Measurements from ENCODE around the gene OR4P4.

OR4P4 gene

GRCh38 chr11:55634813-55635212, at the start of gene OR4P4:
Gene OR4P4 (plus strand): TSS chr11:55635113.
- DNase-seq (ENCODE audit: low spot score in 2 of 2) (no peak), ATAC-seq (no peak)
- Mint-ChIP-seq H3K4me1 (no peaks in the 10 kb centered on the region), H3K9me3 (peaks cover 16% of the 10 kb centered on the region), H3K27ac (no peak within 1 kb of the TSS), H3K4me3 (no peak within 1 kb of the TSS), H3K36me3 (no peaks in the 10 kb centered on the region)

- Mint-ChIP-seq H3K4me3 (no peak within 1 kb of the TSS), H3K9me3 (peaks cover 18% of the 10 kb centered on the region), H3K27ac (no peak within 1 kb of the TSS), H3K4me1 (no peaks in the 10 kb centered on the region), H3K36me3 (no peaks in the 10 kb centered on the region)
- DNase-seq (ENCODE audit: low spot score in 2 of 2) (no peak), ATAC-seq (no peak)
Measured at GRCh38 chr11:55607545-55607944, 27.4 kb upstream of the OR4P4 start, which contains the start of gene OR4C11. Gene OR4C11 (minus strand): TSS chr11:55607645. CDS start chr11:55604373, 3,272 bp downstream.

DNA sequence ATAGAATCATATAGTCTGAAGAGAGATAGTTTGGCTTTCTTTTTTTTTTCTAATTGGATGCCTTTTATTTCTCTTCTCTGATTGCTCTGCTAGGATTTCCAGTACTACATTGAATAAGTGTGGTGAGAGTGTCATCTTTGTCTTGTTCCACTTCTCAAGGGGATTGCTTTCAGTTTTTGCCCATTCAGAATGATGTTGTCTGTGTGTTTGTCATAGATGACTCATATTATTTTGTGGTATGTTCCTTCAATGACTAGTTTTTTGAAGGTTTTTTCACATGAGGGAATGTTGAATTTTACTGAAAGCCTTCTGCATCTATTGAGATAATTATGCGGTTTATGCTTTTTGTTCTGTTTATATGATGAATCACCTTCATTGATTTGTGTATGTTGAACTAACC, 10.4 kb upstream of the OR4P4 start:
- ATAC-seq = no peak
- peaks cover 29% of the 10 kb centered on the region for H3K9me3 Mint-ChIP-seq

DNA sequence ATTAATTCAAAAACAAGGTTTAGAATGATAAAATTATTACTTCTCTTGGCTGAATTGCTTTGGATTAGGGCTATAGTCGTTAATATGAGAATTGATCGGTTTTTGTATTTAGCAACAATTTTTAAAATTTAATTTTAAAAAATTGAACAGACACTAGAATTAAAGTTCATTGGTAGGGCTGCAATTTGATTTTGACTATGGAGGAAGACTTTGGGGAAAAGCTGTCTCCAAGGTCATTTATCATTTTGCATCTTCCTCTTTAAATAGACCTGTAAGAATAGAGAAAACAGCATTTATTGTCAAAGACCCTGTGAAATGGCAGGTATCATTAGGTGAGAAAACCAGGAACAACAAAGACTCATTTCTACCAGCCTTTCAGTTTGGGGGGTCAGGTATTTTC, 13.1 kb downstream of the OR4P4 start, which contains the start of gene OR4S2:
Gene OR4S2, plus strand, starts transcription at position 301 of the 400 bp plus-strand sequence. CDS start 2,577 bp downstream, outside the sequence.
- no peak for ATAC-seq
- H3K4me1 Mint-ChIP-seq = no peaks in the 10 kb centered on the region
- H3K27ac Mint-ChIP-seq = no peak within 1 kb of the TSS
- H3K36me3 Mint-ChIP-seq = no peaks in the 10 kb centered on the region
- no peak for DNase-seq (ENCODE audit: low spot score in 2 of 2)
- H3K9me3 Mint-ChIP-seq = peaks cover 14% of the 10 kb centered on the region
- no peak within 1 kb of the TSS for H3K4me3 Mint-ChIP-seq

More for the DNA sequence above, 10.4 kb upstream of the OR4P4 start:
- Mint-ChIP-seq H3K4me3 (no peak overlapping the region), H3K4me1 (no peaks in the 10 kb centered on the region), H3K27ac (no peak overlapping the region), H3K36me3 (no peaks in the 10 kb centered on the region)
- no peak for DNase-seq (ENCODE audit: low spot score in 2 of 2)

GRCh38 chr11:55652560-55652959, 17.6 kb downstream of the OR4P4 start:
- Mint-ChIP-seq H3K9me3 (peaks cover 14% of the 10 kb centered on the region), H3K4me3 (no peak overlapping the region), H3K4me1 (no peaks in the 10 kb centered on the region), H3K27ac (no peak overlapping the region), H3K36me3 (no peaks in the 10 kb centered on the region)
- ATAC-seq = no peak
- DNase-seq (ENCODE audit: low spot score in 2 of 2) = no peak

- DNase-seq (ENCODE audit: low spot score in 2 of 2) (no peak), ATAC-seq (no peak)
- Mint-ChIP-seq H3K36me3 (no peaks in the 10 kb centered on the region), H3K9me3 (peaks cover 23% of the 10 kb centered on the region), H3K27ac (no peak overlapping the region), H3K4me3 (no peak overlapping the region), H3K4me1 (no peaks in the 10 kb centered on the region)
Measured at GRCh38 chr11:55655096-55655495, 20.2 kb downstream of the OR4P4 start.

- ATAC-seq (peak; percentile 24), DNase-seq (ENCODE audit: low spot score in 2 of 2) (no peak)
- Mint-ChIP-seq H3K36me3 (no peaks in the 10 kb centered on the region), H3K4me1 (no peaks in the 10 kb centered on the region), H3K9me3 (peaks cover 27% of the 10 kb centered on the region), H3K4me3 (no peak overlapping the region), H3K27ac (no peak overlapping the region)
Measured at GRCh38 chr11:55658031-55658573, 23.2 kb downstream of the OR4P4 start.

DNA sequence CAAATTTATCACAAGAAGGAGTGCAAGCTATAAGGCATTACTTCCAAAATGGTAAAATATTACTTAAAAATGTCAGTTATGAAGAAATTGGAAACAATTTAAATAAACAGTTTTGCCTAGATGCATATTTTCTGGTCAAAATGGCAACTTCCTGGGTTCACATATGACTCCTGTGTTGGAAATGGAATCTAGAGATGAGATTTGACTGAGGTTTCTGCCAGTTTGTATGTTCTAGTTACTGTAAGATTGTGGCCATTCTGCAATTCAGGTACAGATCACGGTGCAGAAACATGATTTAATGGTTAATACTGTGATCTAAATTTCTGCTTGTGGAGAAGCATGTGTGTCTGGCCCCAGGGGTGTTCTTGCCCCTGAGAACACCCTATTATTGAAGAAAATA, 23.7 kb downstream of the OR4P4 start:
- Mint-ChIP-seq H3K9me3 (peaks cover 28% of the 10 kb centered on the region), H3K27ac (no peak overlapping the region), H3K4me3 (no peak overlapping the region), H3K36me3 (no peaks in the 10 kb centered on the region), H3K4me1 (no peaks in the 10 kb centered on the region)
- ATAC-seq (no peak), DNase-seq (ENCODE audit: low spot score in 2 of 2) (no peak)

GRCh38 chr11:55661901-55662300, 27.0 kb downstream of the OR4P4 start, which contains the start of gene OR4C6:
Gene OR4C6 (plus strand): TSS chr11:55662201. CDS start chr11:55665167, 2,966 bp downstream.
- peaks cover 33% of the 10 kb centered on the region for H3K9me3 Mint-ChIP-seq
- no peak within 1 kb of the TSS for H3K27ac Mint-ChIP-seq
- H3K36me3 Mint-ChIP-seq = no peaks in the 10 kb centered on the region
- ATAC-seq (no peak), DNase-seq (ENCODE audit: low spot score in 2 of 2) (no peak)
- no peaks in the 10 kb centered on the region for H3K4me1 Mint-ChIP-seq
- no peak within 1 kb of the TSS for H3K4me3 Mint-ChIP-seq

GRCh38 chr11:55669376-55669775, 34.5 kb downstream of the OR4P4 start:
- ATAC-seq (no peak), DNase-seq (ENCODE audit: low spot score in 2 of 2) (no peak)
- peaks cover 16% of the 10 kb centered on the region for H3K9me3 Mint-ChIP-seq
- H3K27ac Mint-ChIP-seq = no peak overlapping the region
- no peak overlapping the region for H3K4me3 Mint-ChIP-seq
- H3K4me1 Mint-ChIP-seq = no peaks in the 10 kb centered on the region
- H3K36me3 Mint-ChIP-seq = no peaks in the 10 kb centered on the region

- Mint-ChIP-seq H3K4me3 (no peak overlapping the region), H3K27ac (no peak overlapping the region), H3K4me1 (no peaks in the 10 kb centered on the region), H3K36me3 (no peaks in the 10 kb centered on the region), H3K9me3 (peaks cover 6% of the 10 kb centered on the region)
- DNase-seq (ENCODE audit: low spot score in 2 of 2) = no peak
- no peak for ATAC-seq
Measured at GRCh38 chr11:55673860-55674259, 38.9 kb downstream of the OR4P4 start.
